Fibroblast of peridontal ligament (primary cell): ENCODE measurements around the gene LIMS2.

Experiments
- DNase-seq: peaks from one replicate; pipeline ENCODE4 v3.0.0-alpha.2; 2010; ENCODE audit errors: extremely low read depth

LIMS2 gene

GRCh38 chr2:127622561-127623387 is 52.6 kb downstream of the LIMS2 start:
- DNase-seq: no peak

- DNase-seq: no peak
Measured at GRCh38 chr2:127621981-127622431, 53.3 kb downstream of the LIMS2 start.

GRCh38 chr2:127620866-127621265 is 54.5 kb downstream of the LIMS2 start:
- no peak for DNase-seq

- DNase-seq: no peak
Measured at GRCh38 chr2:127619877-127620705, 55.2 kb downstream of the LIMS2 start.

- DNase-seq: no peak
Measured at GRCh38 chr2:127619203-127619590, 56.1 kb downstream of the LIMS2 start.

GRCh38 chr2:127618551-127619202 is 56.7 kb downstream of the LIMS2 start:
- no peak for DNase-seq

GRCh38 chr2:127615511-127616166 is 59.7 kb downstream of the LIMS2 start:
- DNase-seq: peak; percentile 49

- DNase-seq: no peak
Measured at GRCh38 chr2:127614731-127615130, 60.6 kb downstream of the LIMS2 start.

- no peak for DNase-seq
Measured at GRCh38 chr2:127614246-127614645, 61.1 kb downstream of the LIMS2 start.

- no peak for DNase-seq
Measured at GRCh38 chr2:127612111-127612822, 63.1 kb downstream of the LIMS2 start.

- DNase-seq: no peak
Measured at GRCh38 chr2:127611076-127611925, 64.0 kb downstream of the LIMS2 start.

GRCh38 chr2:127610561-127610960 is 64.8 kb downstream of the LIMS2 start:
- DNase-seq: no peak

GRCh38 chr2:127609818-127610217 is 65.5 kb downstream of the LIMS2 start:
- DNase-seq: no peak

- no peak for DNase-seq
Measured at GRCh38 chr2:127609031-127609751, 66.1 kb downstream of the LIMS2 start.

- no peak for DNase-seq
Measured at GRCh38 chr2:127608061-127609030, 67.0 kb downstream of the LIMS2 start.

GRCh38 chr2:127607399-127607908 is 67.9 kb downstream of the LIMS2 start:
- no peak for DNase-seq

- no peak for DNase-seq
Measured at GRCh38 chr2:127606625-127607398, 68.5 kb downstream of the LIMS2 start.
